ENCODE measurements around the gene NTM. TPM values are rescaled to one million over a fixed set of nuclear protein-coding genes. Genes with fewer than 3 reads are reported as not detected.

NTM gene
- total and polyA plus RNA-seq, 10 donors: 0.13 to 1.6 (median 0.67) TPM

DNA sequence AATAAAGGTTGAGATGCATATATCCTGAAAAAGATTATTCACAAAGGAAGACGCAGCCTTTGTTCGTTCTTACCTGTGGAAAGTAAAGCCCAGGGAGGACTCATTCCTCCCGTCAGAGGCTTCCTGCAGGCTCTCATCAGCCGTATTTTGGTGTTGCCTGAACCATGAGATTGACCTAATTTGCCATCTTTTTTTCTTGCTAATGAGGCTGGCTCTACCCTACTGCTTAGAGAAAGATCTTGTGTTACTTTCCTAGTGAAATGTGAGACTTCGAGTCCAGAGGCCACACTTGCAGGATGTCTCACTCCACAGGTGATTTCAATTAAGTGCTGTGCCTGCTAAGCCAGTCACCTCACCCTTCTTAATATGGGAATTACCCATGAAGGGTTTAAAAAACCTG lies 269.9 kb downstream of the NTM start:
- no peak for DNase-seq
- intact Hi-C loops (cut with DNase I; ENCODE audit: low total_unique reads): no loop called here
- WGBS, 5 donors: 60 to 73% (median 61%) methylated on average over 5 of the region's 5 CpGs

DNA sequence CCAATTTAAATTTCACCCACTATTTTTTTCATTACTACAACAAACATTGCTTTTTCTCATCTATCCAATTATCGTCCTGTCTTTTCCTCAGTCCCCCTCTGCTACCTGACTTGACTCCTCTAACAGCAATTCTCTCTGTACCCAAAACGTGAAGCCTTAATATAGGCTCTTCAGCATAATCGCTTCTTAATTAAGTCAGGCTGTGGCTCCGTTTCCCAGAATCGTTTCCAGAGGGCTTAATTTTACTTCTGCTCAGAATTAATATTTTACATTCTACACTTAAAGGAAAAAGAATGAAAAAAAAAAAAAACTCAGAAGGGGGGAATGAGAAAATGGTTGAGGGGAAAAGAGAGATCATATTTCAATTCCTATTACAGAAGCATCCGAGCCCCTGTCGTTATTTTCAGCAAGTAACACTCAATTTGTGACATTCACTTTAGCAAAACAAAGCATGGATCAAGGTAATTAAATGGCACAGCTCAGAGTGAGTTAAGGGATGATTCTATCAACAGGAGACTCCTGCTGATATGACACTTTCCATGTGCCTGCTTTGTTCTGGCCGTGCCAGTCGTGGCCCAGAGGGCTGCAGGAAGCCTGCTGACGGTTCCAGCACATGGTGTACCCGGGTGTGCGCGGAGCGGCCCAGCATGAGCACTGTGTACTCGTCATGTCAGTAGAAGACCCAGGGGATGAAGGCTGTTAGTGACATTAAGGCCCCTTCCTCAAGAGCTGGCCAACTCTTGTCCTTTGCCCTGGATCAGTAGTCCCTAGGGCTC lies 272.5 kb downstream of the NTM start:
- no peak for DNase-seq
- 76 to 85% (median 84%) methylated on average over 15 of the region's 15 CpGs for WGBS, 5 donors
- intact Hi-C loops (cut with DNase I; ENCODE audit: low total_unique reads): no loop called here

More for the DNA sequence above, 269.9 kb downstream of the NTM start:
- no peak for TF ChIP-seq POLR2A (IDR thresholded peaks at IDR 0.05)
- no peak for TF ChIP-seq POLR2AphosphoS5 (IDR thresholded peaks at IDR 0.05)
- TF ChIP-seq, protein P1, sequence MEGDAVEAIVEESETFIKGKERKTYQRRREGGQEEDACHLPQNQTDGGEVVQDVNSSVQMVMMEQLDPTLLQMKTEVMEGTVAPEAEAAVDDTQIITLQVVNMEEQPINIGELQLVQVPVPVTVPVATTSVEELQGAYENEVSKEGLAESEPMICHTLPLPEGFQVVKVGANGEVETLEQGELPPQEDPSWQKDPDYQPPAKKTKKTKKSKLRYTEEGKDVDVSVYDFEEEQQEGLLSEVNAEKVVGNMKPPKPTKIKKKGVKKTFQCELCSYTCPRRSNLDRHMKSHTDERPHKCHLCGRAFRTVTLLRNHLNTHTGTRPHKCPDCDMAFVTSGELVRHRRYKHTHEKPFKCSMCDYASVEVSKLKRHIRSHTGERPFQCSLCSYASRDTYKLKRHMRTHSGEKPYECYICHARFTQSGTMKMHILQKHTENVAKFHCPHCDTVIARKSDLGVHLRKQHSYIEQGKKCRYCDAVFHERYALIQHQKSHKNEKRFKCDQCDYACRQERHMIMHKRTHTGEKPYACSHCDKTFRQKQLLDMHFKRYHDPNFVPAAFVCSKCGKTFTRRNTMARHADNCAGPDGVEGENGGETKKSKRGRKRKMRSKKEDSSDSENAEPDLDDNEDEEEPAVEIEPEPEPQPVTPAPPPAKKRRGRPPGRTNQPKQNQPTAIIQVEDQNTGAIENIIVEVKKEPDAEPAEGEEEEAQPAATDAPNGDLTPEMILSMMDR (IDR thresholded peaks at IDR 0.05 in 8 of 11, conservative IDR thresholded peaks at IDR 0.05 in 3 of 11): no peak
- no peak overlapping the region for H3K4me3 ChIP-seq
- H3K4me1 ChIP-seq: no peaks in the 10 kb centered on the region
- no peak overlapping the region for H3K27ac ChIP-seq
- no peaks in the 10 kb centered on the region for H3K9me3 ChIP-seq
- H3K27me3 ChIP-seq (replicated peaks in 1 of 7): no peaks in the 10 kb centered on the region
- H3K36me3 ChIP-seq: no peaks in the 10 kb centered on the region

DNA sequence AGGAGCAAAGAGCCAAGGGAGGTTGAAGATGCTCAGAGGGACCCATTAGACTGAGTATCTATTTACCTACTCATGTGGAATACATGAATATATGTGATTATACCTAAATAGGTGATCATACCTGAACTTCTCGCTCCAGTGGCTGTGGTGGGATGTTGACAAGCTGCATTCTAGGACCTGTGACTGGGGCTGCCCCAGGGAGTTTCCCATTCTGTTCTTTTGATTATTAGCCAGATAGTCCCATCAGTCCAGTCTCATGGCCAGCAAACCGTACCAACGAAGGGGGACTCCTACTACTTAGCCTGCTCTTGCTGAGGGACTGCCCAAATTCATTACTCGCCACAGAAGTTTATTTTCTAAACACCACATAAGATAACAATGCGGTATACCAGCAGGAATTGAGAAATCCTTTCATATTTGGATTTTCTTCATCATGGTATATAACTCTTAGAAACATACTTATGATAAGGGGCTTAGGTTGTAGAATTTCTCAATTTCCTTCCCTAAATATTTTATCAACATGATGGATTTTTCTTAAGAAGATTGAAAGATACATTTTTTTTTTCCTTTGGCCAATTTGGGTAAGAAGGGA lies 273.9 kb downstream of the NTM start:
- Histone ChIP-seq H3K36me3 (no peaks in the 10 kb centered on the region), H3K4me3 (no peak overlapping the region), H3K27me3 (replicated peaks in 1 of 7) (peaks cover 0 to 8% (median 0%) of the 10 kb centered on the region in 7 donors), H3K4me1 (no peaks in the 10 kb centered on the region), H3K27ac (no peak overlapping the region), H3K9me3 (no peaks in the 10 kb centered on the region)
- WGBS, 5 donors: 65 to 90% (median 79%) methylated on average over 5 of the region's 5 CpGs
- intact Hi-C loops (cut with DNase I; ENCODE audit: low total_unique reads): no loop called here
- TF ChIP-seq POLR2A (IDR thresholded peaks at IDR 0.05): no peak
- no peak for TF ChIP-seq POLR2AphosphoS5 (IDR thresholded peaks at IDR 0.05)
- TF ChIP-seq, protein P1 (IDR thresholded peaks at IDR 0.05 in 8 of 11, conservative IDR thresholded peaks at IDR 0.05 in 3 of 11): no peak
- DNase-seq: no peak

More for the DNA sequence above, 272.5 kb downstream of the NTM start:
- Histone ChIP-seq H3K36me3 (no peaks in the 10 kb centered on the region), H3K9me3 (no peaks in the 10 kb centered on the region), H3K4me3 (no peak overlapping the region), H3K4me1 (no peaks in the 10 kb centered on the region), H3K27me3 (replicated peaks in 1 of 7) (no peaks in the 10 kb centered on the region), H3K27ac (no peak overlapping the region)
- TF ChIP-seq, protein P1 (IDR thresholded peaks at IDR 0.05 in 8 of 11, conservative IDR thresholded peaks at IDR 0.05 in 3 of 11): no peak
- TF ChIP-seq POLR2AphosphoS5 (IDR thresholded peaks at IDR 0.05): no peak
- TF ChIP-seq POLR2A (IDR thresholded peaks at IDR 0.05): no peak

DNA sequence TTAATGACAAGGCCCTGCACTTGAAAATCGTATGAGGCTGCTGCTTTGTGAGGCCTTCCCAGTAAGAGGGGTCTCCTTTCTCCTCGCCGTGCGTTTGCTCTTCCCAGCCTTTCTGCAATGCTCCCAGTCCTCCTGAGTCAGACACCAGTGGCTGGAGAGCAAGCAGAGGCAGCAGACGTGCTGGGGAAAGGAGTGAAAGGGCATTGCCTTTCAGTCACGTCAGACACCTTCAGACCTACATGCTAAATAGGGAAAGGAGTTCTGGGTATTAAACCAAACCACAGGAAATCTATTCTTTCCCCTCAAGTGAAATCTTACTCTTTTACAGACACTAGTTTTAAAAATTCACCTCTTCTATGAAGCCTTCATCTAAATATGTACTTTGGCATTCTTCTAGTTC lies 274.8 kb downstream of the NTM start:
- TF ChIP-seq POLR2A (IDR thresholded peaks at IDR 0.05) (no peak), POLR2AphosphoS5 (IDR thresholded peaks at IDR 0.05) (no peak)
- TF ChIP-seq, protein P1 (IDR thresholded peaks at IDR 0.05 in 8 of 11, conservative IDR thresholded peaks at IDR 0.05 in 3 of 11): no peak
- intact Hi-C loops (cut with DNase I; ENCODE audit: low total_unique reads): no loop called here
- H3K9me3 ChIP-seq: no peaks in the 10 kb centered on the region
- peaks cover 0 to 8% (median 0%) of the 10 kb centered on the region in 7 donors for H3K27me3 ChIP-seq (replicated peaks in 1 of 7)
- H3K36me3 ChIP-seq: no peaks in the 10 kb centered on the region
- H3K4me3 ChIP-seq: no peak overlapping the region
- no peak for DNase-seq
- H3K4me1 ChIP-seq: no peaks in the 10 kb centered on the region
- WGBS, 5 donors: 54 to 66% (median 62%) methylated on average over 6 of the region's 6 CpGs
- no peak overlapping the region for H3K27ac ChIP-seq

Measured in spleen (tissue), 11 donors.